HG02759 (cell line): ENCODE data around the gene CYB561D1.
"Not testable (repeated sequence)": the region's sequence is repeated elsewhere in the genome, so short reads cannot be mapped to it uniquely, and the experiment has no call there.

ENCODE experiments used
- ATAC-seq: cut with Tn5 transposase; IDR thresholded peaks from one replicate; pipeline ENCODE4 v1.9.1; 2021; ENCODE audit warnings: mild to moderate bottlenecking, moderate library complexity; ENCODE audit not compliant: unreplicated experiment

CYB561D1 gene, protein sequence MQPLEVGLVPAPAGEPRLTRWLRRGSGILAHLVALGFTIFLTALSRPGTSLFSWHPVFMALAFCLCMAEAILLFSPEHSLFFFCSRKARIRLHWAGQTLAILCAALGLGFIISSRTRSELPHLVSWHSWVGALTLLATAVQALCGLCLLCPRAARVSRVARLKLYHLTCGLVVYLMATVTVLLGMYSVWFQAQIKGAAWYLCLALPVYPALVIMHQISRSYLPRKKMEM

DNA sequence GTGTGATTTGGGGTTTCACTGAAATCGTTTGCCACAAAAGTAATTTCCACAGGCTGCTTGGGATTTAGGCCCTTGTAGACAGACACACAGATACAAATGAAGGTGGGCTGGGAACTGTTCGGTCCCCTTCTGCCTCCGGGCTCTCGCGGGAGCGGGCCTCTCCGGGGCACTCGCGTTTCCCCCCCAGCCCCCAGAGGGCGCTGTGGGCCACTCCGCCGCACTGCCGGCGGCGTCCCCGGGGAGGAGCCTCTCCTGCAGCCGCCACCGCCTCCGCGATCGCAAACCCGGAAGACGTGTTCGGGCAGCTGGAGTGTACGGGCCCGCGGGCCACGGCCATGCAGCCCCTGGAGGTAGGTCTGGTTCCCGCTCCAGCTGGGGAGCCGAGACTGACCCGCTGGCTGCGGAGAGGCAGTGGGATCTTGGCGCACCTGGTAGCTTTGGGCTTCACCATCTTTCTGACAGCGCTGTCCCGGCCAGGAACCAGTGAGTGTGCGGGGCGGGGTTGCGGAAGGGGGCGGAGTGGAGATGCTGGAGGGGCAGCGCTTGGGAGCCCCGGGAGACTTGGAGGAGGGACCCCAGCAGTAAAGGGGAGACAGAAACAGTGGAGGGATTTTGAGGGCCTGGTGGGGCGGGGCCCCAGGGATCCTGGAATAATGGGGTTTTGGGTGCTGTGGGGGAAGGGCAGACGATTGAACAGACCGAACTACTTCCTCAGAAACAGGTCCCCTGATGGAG lies at the start of gene CYB561D1:
Gene CYB561D1 (plus strand): TSS at position 290 of the 735 bp plus-strand sequence. CDS start 46 bp downstream, at position 336.
- ATAC-seq: peak; percentile 94

DNA sequence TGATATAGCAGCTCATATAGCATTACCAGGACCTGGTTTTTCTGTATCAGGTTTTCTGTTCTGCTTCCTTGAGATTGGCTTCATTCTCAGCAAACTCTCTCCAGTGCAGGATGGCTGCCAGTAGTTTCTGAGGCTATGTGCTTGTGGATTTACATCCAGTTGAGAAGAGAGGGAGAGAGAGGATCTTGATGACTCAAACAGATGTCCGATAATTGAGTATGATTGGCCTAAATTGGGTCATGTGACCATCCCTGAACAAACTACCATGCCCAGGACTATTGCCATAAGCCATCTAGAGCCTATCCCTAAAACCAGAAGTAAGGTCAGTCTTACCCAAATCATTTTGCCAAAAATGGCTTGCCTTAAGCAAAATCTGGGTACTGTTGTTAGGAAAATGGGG lies 49.5 kb upstream of the CYB561D1 start:
- ATAC-seq: no peak

DNA sequence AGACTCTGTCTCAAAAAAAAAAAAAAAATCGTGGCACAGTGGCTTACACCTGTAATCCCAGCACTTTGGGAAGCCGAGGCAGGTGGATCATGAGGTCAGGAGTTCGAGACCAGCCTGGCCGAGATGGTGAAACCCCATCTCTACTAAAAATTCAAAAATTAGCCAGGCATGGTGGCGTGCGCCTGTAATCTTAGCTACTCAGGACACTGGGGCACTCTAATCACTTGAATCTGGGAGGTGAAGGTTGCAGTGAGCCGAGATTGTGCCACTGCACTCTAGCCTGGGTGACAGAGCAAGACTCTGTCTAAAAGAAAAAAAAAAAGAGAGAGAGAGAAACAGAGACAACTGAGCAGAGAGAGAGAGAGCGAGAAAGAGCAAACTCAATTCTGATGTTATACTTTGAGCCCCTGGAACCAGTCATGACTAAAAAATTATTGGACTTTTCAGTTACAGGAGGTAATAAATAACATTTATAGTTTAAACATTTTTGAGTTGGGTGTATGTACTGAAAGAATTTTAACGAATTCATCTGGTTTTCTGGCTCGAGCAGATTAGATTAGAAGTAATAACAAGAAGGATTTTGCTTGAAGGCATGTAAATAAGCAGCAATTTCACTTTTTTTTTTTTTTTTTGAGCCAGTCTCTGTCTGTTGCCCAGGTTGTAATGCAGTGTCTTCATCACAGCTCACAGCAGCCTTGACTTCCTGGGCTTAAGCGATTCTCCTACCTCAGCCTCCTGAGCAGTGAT lies 47.8 kb upstream of the CYB561D1 start:
- not testable (repeated sequence) for ATAC-seq

DNA sequence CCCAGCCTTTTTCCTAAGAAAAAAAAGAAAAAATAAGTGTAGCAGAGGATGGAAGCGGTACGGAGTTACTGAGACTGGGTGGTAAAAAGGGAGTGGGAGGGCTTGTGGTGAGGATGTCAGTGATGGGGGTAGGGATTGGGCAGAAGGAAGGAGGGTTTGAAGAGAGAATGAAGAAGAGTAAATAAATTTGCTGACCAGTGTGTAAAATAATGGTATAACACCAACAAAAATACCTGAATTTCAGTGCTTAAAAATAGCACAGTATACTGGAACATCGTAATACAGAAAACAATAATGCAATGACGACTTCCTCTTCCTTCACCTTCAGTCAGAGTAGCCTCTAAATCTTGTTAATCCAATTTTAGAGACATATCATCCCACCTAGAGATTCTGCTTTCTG lies 46.4 kb upstream of the CYB561D1 start:
- ATAC-seq: no peak

DNA sequence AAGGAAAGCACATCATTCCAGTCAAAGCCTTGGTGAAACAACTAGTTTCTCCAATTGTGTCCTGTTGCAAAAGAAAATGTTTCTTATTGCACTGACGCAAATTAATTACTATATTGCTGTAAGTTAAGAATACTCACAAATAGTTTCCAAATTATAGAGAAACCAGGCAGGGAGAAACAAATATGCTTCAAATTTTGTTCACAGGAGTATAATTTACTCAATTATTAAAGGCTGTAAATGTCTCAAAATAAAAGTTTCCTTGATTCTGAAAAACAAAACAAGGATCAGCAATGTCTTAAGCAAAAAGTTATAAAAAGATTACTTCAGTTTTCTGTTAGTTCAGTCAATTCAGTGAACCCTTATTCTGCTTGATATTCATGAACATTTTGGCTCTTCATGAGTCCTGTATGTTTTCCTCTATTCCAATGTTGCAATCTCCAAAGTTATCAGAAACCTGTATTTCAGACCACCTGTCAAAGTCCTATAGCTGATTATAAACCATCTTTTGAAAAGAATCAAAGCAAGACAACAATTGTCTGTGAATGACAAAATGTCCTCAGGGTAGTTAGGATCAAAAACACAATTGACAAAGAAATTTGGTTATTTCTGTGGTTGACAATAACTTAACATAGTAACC lies 39.3 kb upstream of the CYB561D1 start:
- ATAC-seq: no peak

DNA sequence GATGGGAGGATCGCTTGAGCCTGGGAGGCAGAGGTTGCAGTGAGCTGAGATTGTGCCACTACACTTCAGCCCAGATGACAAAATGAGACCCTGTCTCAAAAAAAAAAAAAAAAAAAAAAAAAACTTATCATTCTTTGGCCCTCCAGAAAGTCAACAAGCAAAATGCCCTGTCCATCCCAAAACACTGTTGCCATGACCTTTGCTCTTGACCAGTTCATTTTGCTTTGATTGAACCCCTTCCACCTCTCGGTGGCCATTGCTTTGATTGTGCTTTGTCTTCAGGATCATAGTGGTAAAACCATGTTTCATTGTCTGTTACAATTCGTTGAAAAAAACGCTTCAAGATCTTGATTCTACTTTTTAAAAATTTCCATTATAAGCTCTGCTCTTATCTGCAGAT lies 36.1 kb upstream of the CYB561D1 start:
- ATAC-seq: no peak

DNA sequence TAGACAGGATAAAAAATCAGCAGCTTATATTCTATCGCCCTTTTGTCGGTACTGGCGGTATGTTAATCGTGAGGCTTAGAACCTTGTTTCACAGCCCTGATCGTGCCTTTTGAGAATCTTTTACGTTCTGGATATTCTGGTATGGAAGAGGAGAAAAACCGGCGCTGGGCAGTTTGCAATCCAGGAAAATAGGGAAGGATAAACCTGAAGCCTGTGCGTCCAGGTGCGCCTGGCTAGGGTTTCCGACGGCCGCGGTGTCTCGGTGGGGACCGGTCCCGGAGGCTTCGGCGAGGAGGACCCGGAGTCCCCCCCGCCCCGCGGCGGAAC lies 27.8 kb upstream of the CYB561D1 start:
- no peak for ATAC-seq

DNA sequence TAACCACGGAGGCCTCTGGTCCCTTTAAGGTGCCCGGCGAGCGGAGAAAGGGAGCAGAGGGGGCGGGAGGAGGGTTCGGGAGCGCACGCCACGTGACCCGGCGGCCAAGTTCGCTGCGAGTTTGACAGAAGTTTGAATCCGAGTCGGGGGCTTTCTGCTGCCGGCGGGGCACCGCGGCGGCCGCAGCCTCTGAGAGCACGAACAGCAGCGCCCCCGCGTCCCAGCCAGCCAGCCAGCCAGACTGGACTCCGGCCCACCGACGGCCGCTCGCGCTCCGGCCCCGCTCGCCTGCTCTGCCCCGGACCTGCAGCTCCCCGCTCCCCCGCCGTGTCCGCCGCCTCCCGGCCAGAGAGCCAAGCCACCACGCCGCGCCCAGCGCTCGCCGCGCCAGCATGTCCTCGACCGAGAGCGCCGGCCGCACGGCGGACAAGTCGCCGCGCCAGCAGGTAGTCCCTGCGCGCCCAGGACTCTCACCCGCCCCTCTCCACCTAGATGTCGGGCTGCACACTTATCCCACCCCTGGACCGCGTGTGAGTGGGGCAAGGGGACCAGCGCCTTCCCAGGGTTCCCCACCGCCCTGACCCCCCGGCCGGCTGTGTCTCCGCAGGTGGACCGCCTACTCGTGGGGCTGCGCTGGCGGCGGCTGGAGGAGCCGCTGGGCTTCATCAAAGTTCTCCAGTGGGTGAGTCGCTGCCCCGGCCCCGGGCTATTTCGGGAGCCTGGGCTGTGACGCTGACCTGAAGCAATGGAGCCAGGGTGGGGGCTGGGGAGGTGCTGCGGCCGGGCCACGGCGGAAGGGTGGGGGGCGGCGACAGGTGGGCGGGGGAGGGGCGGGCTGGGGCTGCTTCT lies 27.2 kb upstream of the CYB561D1 start, which contains the start of gene SYPL2:
Gene SYPL2 (plus strand): TSS at position 95 of the 849 bp plus-strand sequence. CDS start 298 bp downstream, at position 393.
- ATAC-seq: no peak

DNA sequence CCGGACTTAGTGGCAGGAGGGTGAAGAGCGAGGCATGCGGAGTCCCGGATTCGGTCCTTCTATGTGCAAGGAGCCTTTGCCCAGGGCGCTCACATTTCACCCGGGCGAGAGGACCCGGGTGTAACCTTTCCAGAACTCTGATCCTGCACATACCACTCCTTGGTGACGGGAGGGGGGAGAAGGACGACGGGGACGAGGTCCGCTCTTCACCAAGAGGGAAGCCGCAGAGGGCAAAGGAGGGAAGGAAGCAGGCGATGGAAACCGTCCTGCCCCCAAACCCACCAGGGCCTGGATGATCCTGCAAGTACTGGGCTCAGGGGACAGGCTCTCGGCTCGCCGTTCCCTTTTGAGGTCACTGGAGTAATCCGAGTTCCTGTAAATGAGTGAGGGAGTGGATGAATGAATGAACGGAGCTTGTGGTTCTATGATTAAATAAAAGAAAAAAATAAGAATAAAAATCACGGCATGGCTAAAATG lies 26.6 kb upstream of the CYB561D1 start:
- no peak for ATAC-seq

DNA sequence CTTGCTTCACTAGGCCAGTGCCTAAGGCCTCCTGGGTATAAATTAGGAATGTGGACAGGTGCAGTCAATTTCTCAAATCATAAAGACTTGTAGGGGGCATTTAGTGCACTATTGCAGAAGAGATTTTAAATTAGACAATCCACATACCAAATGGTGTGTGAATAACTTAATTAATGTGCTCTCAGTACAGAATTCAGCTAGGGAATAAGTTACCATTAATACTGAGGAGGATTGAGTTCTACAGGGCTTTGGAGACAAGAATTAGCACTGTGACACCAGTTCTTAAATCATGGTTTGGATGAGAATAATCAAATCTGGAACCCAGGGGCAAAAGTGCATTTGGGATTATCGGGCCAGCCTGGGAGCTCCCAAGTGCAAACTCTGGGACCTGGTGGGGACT lies 25.8 kb upstream of the CYB561D1 start:
- no peak for ATAC-seq

DNA sequence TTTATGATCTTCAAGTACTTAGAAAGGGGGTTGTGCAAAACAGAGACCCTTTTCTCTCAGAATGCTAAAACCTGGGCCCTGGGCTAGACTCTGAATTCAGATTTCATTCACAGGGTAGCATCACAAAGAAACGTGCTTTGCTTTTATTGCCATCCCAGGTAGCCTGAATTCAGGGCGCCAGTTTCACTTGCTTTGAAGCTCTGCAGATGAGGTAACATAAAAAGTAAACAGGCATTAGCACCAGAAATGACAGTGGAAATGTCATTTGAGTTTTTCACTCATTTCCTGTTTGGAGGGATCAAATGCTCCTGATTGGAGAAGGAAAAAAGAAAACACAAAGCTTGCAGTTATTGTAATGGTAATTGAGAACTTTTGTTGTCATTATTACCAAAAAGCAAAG lies 25.0 kb upstream of the CYB561D1 start:
- ATAC-seq: no peak

DNA sequence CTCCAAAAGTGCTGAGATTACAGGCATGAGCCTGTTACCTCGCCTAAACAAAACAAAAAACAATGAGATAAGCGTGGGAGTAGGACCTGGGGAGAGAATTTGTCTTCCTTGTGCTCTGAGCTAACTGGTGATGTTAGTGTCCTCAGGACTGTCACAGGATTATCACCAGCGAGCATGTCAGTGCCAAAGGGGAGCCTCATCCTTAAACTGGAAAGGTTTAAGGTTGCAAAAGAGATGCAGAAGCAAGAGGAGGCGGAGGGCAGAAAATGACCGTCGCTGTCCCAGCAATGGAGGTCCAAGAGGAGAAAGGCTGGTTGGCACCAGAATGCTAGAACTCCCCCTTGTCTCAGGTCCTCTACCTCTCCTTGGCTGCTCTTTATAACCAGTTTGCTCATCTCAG lies 23.6 kb upstream of the CYB561D1 start:
- no peak for ATAC-seq

DNA sequence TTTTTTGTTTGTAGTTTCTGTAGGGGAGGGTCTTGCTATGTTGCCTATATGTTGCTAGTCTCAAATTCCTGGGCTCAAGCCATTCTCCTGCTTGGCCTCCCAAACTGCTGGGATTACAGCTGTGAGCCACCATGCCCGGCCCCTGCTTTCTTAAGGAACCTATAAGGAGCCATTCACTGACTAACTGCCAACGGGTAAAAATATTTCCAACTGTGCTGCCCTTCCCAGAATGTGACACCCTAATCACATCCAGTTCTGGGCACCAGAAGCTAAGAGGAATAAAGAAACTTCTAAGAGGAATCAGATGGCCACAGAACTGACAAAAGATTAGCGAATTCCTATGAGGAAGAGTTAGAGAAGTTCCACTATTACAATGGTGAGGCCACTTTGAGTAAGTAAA lies 21.1 kb upstream of the CYB561D1 start:
- ATAC-seq: no peak

DNA sequence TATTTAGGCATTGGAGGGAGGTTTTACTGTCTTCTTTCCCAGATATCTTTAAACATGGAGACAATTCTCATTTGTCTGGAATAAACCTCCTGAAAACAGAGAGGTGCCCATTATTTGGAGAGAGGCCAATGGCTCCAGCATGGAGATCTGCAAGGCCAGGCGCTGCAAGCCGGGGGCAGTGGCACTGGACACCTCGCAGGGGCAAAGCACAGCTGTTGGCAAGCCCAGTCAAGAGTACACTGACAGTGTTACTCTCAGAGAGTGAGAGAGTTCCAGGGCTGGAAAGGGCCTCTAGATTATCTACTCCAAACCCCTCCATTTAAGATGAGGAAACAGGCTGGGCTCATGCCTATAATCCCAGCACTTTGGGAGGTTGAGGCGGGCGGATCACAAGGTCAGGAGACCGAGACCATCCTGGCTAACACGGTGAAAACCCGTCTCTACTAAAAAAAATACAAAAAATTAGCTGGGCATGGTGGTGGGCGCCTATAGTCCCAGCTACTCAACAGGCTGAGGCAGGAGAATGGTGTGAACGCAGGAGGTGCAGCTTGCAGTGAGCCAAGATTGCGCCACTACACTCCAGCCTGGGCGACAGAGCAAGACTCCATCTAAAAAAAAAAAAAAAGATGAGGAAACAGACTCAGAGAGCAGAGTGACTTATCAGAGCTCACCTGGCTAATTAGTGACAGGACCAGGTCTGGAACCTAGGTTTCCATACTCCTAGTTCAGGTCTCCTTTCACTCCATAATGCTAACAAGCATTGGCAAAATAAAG lies 20.4 kb upstream of the CYB561D1 start:
- ATAC-seq: not testable (repeated sequence)

DNA sequence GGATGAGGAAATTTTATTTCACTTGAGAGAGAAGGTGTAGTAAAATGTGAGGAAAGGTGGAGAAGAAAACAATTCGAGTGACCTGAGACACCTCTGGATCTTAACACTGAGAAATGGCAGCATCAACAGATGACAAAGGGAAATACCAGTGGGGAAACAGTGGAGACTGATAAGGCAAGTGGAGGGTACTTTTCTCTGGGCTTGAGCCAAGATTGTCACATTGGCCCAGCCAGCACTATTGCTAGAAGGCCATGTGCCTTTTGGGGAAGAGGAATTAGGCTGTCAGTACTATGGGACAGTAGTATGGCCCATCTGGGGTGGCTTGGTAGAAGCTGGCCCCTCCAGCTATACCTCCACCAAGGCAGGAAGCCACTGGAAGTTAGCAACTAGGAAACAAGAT lies 19.2 kb upstream of the CYB561D1 start:
- no peak for ATAC-seq

DNA sequence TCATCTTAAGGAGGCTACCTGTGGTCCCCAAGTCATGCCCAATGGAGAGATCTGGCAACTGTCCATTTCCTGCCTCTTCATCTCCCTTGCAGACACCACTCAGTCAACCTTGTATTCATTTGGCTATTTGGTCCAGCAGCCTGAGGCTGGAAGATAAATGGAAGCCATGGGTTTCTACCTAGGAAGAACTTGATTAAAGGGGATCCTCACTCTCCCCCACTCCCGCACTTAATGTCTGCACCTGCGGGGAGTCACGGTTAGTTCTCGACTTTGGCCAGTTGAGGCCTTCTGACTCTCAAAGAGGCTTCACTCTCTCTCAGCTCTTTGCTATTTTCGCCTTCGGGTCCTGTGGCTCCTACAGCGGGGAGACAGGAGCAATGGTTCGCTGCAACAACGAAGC lies 18.6 kb upstream of the CYB561D1 start:
- no peak for ATAC-seq

DNA sequence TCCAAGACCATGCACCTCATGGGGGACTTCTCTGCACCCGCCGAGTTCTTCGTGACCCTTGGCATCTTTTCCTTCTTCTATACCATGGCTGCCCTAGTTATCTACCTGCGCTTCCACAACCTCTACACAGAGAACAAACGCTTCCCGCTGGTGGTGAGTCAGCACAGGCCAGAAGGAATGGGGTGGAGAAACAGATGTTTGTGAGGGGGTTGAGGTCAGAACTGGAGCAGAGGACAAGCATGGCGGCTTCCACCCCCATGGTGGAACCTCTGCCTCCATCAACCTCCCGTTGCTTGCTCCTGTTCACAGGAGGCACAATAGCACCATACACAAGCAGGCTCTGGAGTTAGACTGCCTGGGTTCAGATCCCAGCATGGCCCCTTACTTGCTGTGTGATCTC lies 17.1 kb upstream of the CYB561D1 start:
- no peak for ATAC-seq

DNA sequence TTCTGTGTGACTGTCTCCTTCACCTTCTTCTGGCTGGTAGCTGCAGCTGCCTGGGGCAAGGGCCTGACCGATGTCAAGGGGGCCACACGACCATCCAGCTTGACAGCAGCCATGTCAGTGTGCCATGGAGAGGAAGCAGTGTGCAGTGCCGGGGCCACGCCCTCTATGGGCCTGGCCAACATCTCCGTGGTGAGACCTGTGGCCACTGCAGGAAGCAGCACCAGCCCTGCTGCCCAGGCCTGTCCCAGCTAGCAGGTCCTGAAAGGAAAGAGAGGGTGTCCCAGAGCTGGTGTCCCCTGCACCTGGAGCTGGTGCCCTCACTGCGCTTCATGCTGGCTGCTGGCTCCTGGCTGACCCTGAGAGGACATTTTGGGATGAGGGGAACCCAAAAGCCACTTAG lies 16.1 kb upstream of the CYB561D1 start:
- no peak for ATAC-seq

DNA sequence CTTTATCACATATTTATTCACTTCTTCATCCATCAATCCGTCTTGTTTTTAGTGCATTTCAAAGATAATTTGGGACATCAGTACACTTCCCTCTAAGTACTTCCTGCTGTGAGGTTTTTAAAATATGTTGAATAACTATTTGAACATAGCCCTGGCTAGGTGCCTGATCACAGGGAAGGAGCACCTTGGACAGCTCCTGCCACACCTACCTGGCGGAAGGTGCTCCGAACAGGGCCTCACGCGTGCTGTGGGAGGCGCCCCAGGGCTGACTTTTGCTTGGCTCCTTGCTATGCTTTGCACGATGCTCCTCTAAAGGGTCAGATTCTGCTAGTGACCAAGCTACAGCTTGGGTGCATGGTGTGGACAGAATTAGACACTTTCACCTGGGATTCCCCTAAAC lies 15.1 kb upstream of the CYB561D1 start:
- no peak for ATAC-seq

DNA sequence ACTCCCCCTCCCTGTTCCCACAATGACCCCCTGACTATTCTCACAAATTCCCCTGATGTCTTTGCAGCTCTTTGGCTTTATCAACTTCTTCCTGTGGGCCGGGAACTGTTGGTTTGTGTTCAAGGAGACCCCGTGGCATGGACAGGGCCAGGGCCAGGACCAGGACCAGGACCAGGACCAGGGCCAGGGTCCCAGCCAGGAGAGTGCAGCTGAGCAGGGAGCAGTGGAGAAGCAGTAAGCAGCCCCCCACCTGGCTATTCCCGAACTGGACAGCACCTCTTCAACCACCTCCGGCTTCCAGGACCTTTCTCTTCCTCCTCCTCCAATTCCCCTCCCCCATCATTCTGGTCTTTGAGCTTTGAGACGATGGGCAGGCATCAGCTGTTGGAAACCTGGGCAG lies 14.6 kb upstream of the CYB561D1 start:
- ATAC-seq: no peak
